WI38 (cell line): Measurements from ENCODE around the gene PPEF1.
"Not testable (repeated sequence)": the region's sequence is repeated elsewhere in the genome, so short reads cannot be mapped to it uniquely, and the experiment has no call there.

Experiments used
- H3K4me3 ChIP-seq: 2 replicates; pipeline ENCODE4 v1.5.1; 2011; ENCODE audit warnings: low read depth, mild to moderate bottlenecking, control low read depth, low read length
- CTCF ChIP-seq: IDR thresholded peaks from 2 replicates; pipeline ENCODE4 v1.5.1; 2012; ENCODE audit warnings: low read depth, mild to moderate bottlenecking, control low read depth, low read length

The PPEF1 gene

GRCh38 chrX:18799911-18800310, 92.5 kb downstream of the PPEF1 start:
- TF ChIP-seq CTCF, result no peak
- no peak overlapping the region for H3K4me3 ChIP-seq

- H3K4me3 ChIP-seq, result no peak overlapping the region
- TF ChIP-seq CTCF, result no peak
These were observed 102.2 kb downstream of the PPEF1 start for GRCh38 chrX:18809641-18810040.

GRCh38 chrX:18810416-18810815, 103.0 kb downstream of the PPEF1 start:
- H3K4me3 ChIP-seq, result no peak overlapping the region
- no peak for TF ChIP-seq CTCF

GRCh38 chrX:18825375-18825774, 117.9 kb downstream of the PPEF1 start:
- H3K4me3 ChIP-seq, result no peak overlapping the region
- no peak for TF ChIP-seq CTCF

GRCh38 chrX:18828832-18829404, 121.5 kb downstream of the PPEF1 start:
- H3K4me3 ChIP-seq, result no peak overlapping the region
- TF ChIP-seq CTCF, result no peak

GRCh38 chrX:18833071-18833731, 125.8 kb downstream of the PPEF1 start:
- TF ChIP-seq CTCF, result no peak

GRCh38 chrX:18847901-18848300, 140.5 kb downstream of the PPEF1 start:
- not testable (repeated sequence) for H3K4me3 ChIP-seq

More at GRCh38 chrX:18833071-18833731, 125.8 kb downstream of the PPEF1 start:
- no peak overlapping the region for H3K4me3 ChIP-seq
